Adrenal gland (tissue), 12 donors: ENCODE measurements around the gene ZNF692. TPM values are rescaled to one million over a fixed set of nuclear protein-coding genes. Genes with fewer than 3 reads are reported as not detected.

Source experiments
- DNase-seq, 7 donors: peaks; one replicate each; pipeline ENCODE4 v3.0.0-alpha.2; 2019 to 2020
- H3K27ac ChIP-seq, 5 donors: fragments of 200-600 bp; sonication (generic) in 4 of 5; 1 replicate in 3 of 5; 2 replicates in 2 of 5; pipeline versions ENCODE4 v1.5.1 to v1.8.0; 2016 to 2020; ENCODE audit warnings: mild to moderate bottlenecking in 1 of 5
- H3K27me3 ChIP-seq: fragments of 200-600 bp; 2 replicates; pipeline ENCODE4 v1.8.0; 2021
- H3K36me3 ChIP-seq, 2 donors: fragments of 200-600 bp; replicated peaks in 1 of 2; 1 replicate in 1 of 2; 2 replicates in 1 of 2; pipeline versions ENCODE4 v1.5.1 to v1.8.0; 2018 to 2022
- H3K4me1 ChIP-seq, 2 donors: fragments of 200-600 bp; replicated peaks in 1 of 2; 1 replicate in 1 of 2; 2 replicates in 1 of 2; pipeline versions ENCODE4 v1.5.1 to v1.8.0; 2018 to 2021
- H3K4me3 ChIP-seq, 4 donors: fragments of 200-600 bp; sonication (generic) in 3 of 4; one replicate each; pipeline ENCODE4 v1.5.1; 2016 to 2018
- H3K9me3 ChIP-seq, 3 donors: fragments of 200-600 bp; sonication (generic) in 1 of 3; replicated peaks in 1 of 3; 1 replicate in 2 of 3; 2 replicates in 1 of 3; pipeline versions ENCODE4 v1.5.1 to v1.8.0; 2016 to 2021
- POLR2A ChIP-seq, 2 donors: fragments of 450-650 bp; IDR thresholded peaks; one replicate each; pipeline ENCODE4 v1.6.1; 2017; ENCODE audit warnings: antibody characterized with exemption in 2 of 2, mild to moderate bottlenecking in 2 of 2, moderate library complexity in 1 of 2
- WGBS, 4 donors: extraction: QIAGEN DNeasy Blood & Tissue Kit in 2 of 4; methylation state at CpG; one replicate each; pipeline versions ENCODE4 v1.1.5 to v1.1.7; 2013 to 2017; 5-methylcytosine and 5-hydroxymethylcytosine counted together
- intact Hi-C, 2 donors: fragments of 100-400 bp; cut with DNase I; formaldehyde crosslinking; loops; one replicate each; pipeline versions ENCODE4 v1.14.1 to v1.15.0; 2022 to 2023
- polyA plus RNA-seq, 3 donors: library from polyadenylated mRNA; stranded (reverse); fragments of 200-250 nt in 2 of 3; fragments of 350-450 nt in 1 of 3; fragmentation: Illumina TruSeq in 1 of 3; extraction: RNeasy Lipid Tissue Mini Kit (QIAGEN cat#74804) in 1 of 3; gene quantifications; one replicate each; pipeline ENCODE4 v1.2.3, GENCODE V29; 2013 to 2014
- total RNA-seq, 9 donors: library from RNA; depleted of rRNA in 4 of 9; stranded (reverse); fragments of >200 nt in 4 of 9; fragments of 120-200 nt in 1 of 9; fragmentation: NEBNext Ultra II Directional in 1 of 9; extraction: Animal tissue kit (Norgen Biotek cat#: 25700) in 1 of 9; gene quantifications; one replicate each; pipeline versions ENCODE4 v1.1.0 to v1.2.4, GENCODE V29; 2013 to 2023
- TF ChIP-seq, protein P1 (sequence below), 6 experiments: fragments of 450-650 bp in 4 of 6; fragments of 200-600 bp in 2 of 6; sonication (generic) in 1 of 6; IDR thresholded peaks; 1 replicate in 5 of 6; 2 replicates in 1 of 6; pipeline versions ENCODE4 v1.5.1 to v1.8.0; 2016 to 2021; ENCODE audit warnings: antibody characterized with exemption in 6 of 6, mild to moderate bottlenecking in 2 of 6, moderate library complexity in 1 of 6
- donor health status: healthy with polysubstance abuse.
- donor health status: Bipolar disorder and iron deficiency.
- donor health status: DM: yes; HTN: yes; CAD: no.
- donor health status: DM: no; HTN: no; CAD: no.
- donor health status: DM: no; HTN: no; CAD: no.
- donor health status: DM: yes; HTN: yes; CAD: no.

The ZNF692 gene
- total and polyA plus RNA-seq, 12 donors: 10.3 to 366 (median 30.4) TPM

GRCh38 chr1:248825909-248826760 is 32.8 kb downstream of the ZNF692 start, which contains the start of gene SH3BP5L:
TSS of gene SH3BP5L (minus strand) at chr1:248825915. CDS start at chr1:248824935, 980 bp downstream.
- 0 to 1% (median 1%) methylated on average over 40 to 56 of the region's 56 CpGs for WGBS, 4 donors
- Histone ChIP-seq H3K9me3 (no peaks in the 10 kb centered on the region), H3K36me3 (peaks cover 0 to 5% of the 10 kb centered on the region in 2 donors), H3K4me1 (peaks cover 34 to 47% of the 10 kb centered on the region in 2 donors), H3K4me3 (peak within 1 kb of the TSS; percentile 40 to 93 (median 81)), H3K27ac (peak within 1 kb of the TSS; percentile 85 to 98 (median 94)), H3K27me3 (no peaks in the 10 kb centered on the region)
- peak; percentile 90 to 97 (median 95) for DNase-seq
- intact Hi-C loops: no loop called here
- TF ChIP-seq, protein P1, sequence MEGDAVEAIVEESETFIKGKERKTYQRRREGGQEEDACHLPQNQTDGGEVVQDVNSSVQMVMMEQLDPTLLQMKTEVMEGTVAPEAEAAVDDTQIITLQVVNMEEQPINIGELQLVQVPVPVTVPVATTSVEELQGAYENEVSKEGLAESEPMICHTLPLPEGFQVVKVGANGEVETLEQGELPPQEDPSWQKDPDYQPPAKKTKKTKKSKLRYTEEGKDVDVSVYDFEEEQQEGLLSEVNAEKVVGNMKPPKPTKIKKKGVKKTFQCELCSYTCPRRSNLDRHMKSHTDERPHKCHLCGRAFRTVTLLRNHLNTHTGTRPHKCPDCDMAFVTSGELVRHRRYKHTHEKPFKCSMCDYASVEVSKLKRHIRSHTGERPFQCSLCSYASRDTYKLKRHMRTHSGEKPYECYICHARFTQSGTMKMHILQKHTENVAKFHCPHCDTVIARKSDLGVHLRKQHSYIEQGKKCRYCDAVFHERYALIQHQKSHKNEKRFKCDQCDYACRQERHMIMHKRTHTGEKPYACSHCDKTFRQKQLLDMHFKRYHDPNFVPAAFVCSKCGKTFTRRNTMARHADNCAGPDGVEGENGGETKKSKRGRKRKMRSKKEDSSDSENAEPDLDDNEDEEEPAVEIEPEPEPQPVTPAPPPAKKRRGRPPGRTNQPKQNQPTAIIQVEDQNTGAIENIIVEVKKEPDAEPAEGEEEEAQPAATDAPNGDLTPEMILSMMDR (IDR thresholded peaks at IDR 0.05): peak in 5 of 6 experiments; percentile 30 to 59 (median 44)
- peak; percentile 60 to 71 for TF ChIP-seq POLR2A (IDR thresholded peaks at IDR 0.05)

DNA sequence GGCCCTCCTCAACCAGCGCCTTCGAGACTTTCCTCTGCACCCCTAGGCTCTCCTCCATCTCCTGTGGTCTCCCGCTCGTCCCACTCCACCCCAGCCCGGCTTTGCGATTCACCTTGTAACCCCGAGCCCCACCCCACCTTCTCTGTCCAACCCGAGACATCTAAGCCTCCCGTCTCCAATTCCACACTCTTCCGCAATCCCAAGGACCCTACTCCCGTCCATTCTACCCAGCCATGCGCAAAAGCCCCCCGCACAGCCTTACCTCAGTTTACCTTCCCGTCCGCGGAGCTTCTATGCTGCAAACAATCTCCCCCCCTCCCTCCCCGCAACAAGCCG is 33.3 kb downstream of the ZNF692 start:
- intact Hi-C loops: no loop called here
- DNase-seq: no peak
- Histone ChIP-seq H3K4me1 (peaks cover 38 to 51% of the 10 kb centered on the region in 2 donors), H3K4me3 (peak overlapping the region; percentile 40 to 93 (median 81)), H3K27ac (peak overlapping the region in 4 of 5 donors; percentile 85 to 97 (median 94)), H3K9me3 (no peaks in the 10 kb centered on the region), H3K36me3 (peaks cover 0 to 7% of the 10 kb centered on the region in 2 donors), H3K27me3 (no peaks in the 10 kb centered on the region)
- WGBS, 4 donors: 1 to 2% (median 1%) methylated on average over 18 of the region's 18 CpGs
- TF ChIP-seq POLR2A (IDR thresholded peaks at IDR 0.05): no peak
- TF ChIP-seq, protein P1 (IDR thresholded peaks at IDR 0.05): no peak

GRCh38 chr1:248825136-248825535 is 33.7 kb downstream of the ZNF692 start:
- peaks cover 0 to 11% of the 10 kb centered on the region in 2 donors for H3K36me3 ChIP-seq
- no peak for DNase-seq
- H3K27ac ChIP-seq: peak overlapping the region in 4 of 5 donors; percentile 85 to 97 (median 94)
- no peaks in the 10 kb centered on the region for H3K9me3 ChIP-seq
- intact Hi-C loops: no loop called here
- no peaks in the 10 kb centered on the region for H3K27me3 ChIP-seq
- no peak for TF ChIP-seq POLR2A (IDR thresholded peaks at IDR 0.05)
- TF ChIP-seq, protein P1 (IDR thresholded peaks at IDR 0.05): no peak
- WGBS, 4 donors: 30 to 44% (median 32%) methylated on average over 9 to 10 of the region's 10 CpGs
- peak overlapping the region; percentile 40 to 93 (median 81) for H3K4me3 ChIP-seq
- peaks cover 38 to 51% of the 10 kb centered on the region in 2 donors for H3K4me1 ChIP-seq

GRCh38 chr1:248824701-248825100 is 34.2 kb downstream of the ZNF692 start:
- TF ChIP-seq POLR2A (IDR thresholded peaks at IDR 0.05): no peak
- TF ChIP-seq, protein P1 (IDR thresholded peaks at IDR 0.05): no peak
- no peaks in the 10 kb centered on the region for H3K27me3 ChIP-seq
- peak in 1 of 7 donors; percentile 46 for DNase-seq
- H3K36me3 ChIP-seq: peaks cover 0 to 11% of the 10 kb centered on the region in 2 donors
- peak overlapping the region in 1 of 4 donors; percentile 93 for H3K4me3 ChIP-seq
- intact Hi-C loops: no loop called here
- H3K27ac ChIP-seq: peak overlapping the region in 2 of 5 donors; percentile 94 to 97
- H3K9me3 ChIP-seq: no peaks in the 10 kb centered on the region
- 85 to 92% (median 89%) methylated on average over 3 of the region's 3 CpGs for WGBS, 4 donors
- H3K4me1 ChIP-seq: peaks cover 38 to 51% of the 10 kb centered on the region in 2 donors
